Measurements from ENCODE around the gene UBXN11.

- no peak for TF ChIP-seq CTCF (IDR thresholded peaks at IDR 0.05; ENCODE audit: low read depth, low read length)
- TF ChIP-seq EZH2phosphoT487 (IDR thresholded peaks at IDR 0.05; ENCODE audit: low read depth), result no peak
Measured at GRCh38 chr1:26345718-26346117, 39.3 kb upstream of the UBXN11 start.

Measured in OCI-LY3 (cell line).